Vagina (tissue), 2 donors: Measurements from ENCODE around the gene NCAN. TPM values are rescaled to one million over a fixed set of nuclear protein-coding genes. Genes with fewer than 3 reads are reported as not detected.
A peak's percentile ranks its signal among the peaks of the same experiment; 100 is the strongest.

Experiments
- DNase-seq, 2 donors: peaks; one replicate each; pipeline ENCODE4 v3.0.0-alpha.2; 2017; ENCODE audit errors: extremely low spot score in 2 of 2
- H3K27ac ChIP-seq: fragments of 200-600 bp; sonication (generic); one replicate; pipeline ENCODE4 v1.5.1; 2019
- H3K27me3 ChIP-seq: fragments of 200-600 bp; sonication (generic); one replicate; pipeline ENCODE4 v1.5.1; 2019
- H3K36me3 ChIP-seq, 2 donors: fragments of 200-600 bp; sonication (generic); one replicate each; pipeline ENCODE4 v1.5.1; 2017 to 2019
- H3K4me1 ChIP-seq: fragments of 200-600 bp; sonication (generic); one replicate; pipeline ENCODE4 v1.5.1; 2019
- H3K4me3 ChIP-seq, 2 donors: fragments of 200-600 bp; sonication (generic); 1 replicate in 1 of 2; 2 replicates in 1 of 2; pipeline ENCODE4 v1.5.1; 2016 to 2019
- H3K9me3 ChIP-seq: fragments of 200-600 bp; sonication (generic); one replicate; pipeline ENCODE4 v1.5.1; 2019
- POLR2A ChIP-seq, 2 donors: fragments of 450-650 bp; IDR thresholded peaks; one replicate each; pipeline ENCODE4 v1.6.1; 2017; ENCODE audit warnings: antibody characterized with exemption in 2 of 2, mild to moderate bottlenecking in 2 of 2, moderate library complexity in 2 of 2
- POLR2AphosphoS5 ChIP-seq, 2 donors: sonication (generic); formaldehyde crosslinking; IDR thresholded peaks; one replicate each; pipeline ENCODE4 v1.9.0; 2017; ENCODE audit warnings: antibody characterized with exemption in 2 of 2, mild to moderate bottlenecking in 2 of 2, low read depth in 1 of 2; ENCODE audit not compliant: insufficient read depth in 1 of 2
- intact Hi-C: fragments of 100-400 bp; cut with DNase I; formaldehyde crosslinking; loops from one replicate; pipeline ENCODE4 v1.15.1; 2023
- total RNA-seq: library from RNA; depleted of rRNA; stranded (reverse); fragments of >200 nt; gene quantifications from one replicate; pipeline ENCODE4 v1.2.3, GENCODE V29; 2016
- TF ChIP-seq, protein P1 (sequence below), 3 experiments: fragments of 450-650 bp in 2 of 3; fragments of 200-600 bp in 1 of 3; sonication (generic) in 1 of 3; IDR thresholded peaks; one replicate each; pipeline ENCODE4 v1.5.1; 2017 to 2019; ENCODE audit warnings: antibody characterized with exemption in 3 of 3, mild to moderate bottlenecking in 2 of 3, moderate library complexity in 2 of 3

NCAN gene
- total RNA-seq: not detected

DNA sequence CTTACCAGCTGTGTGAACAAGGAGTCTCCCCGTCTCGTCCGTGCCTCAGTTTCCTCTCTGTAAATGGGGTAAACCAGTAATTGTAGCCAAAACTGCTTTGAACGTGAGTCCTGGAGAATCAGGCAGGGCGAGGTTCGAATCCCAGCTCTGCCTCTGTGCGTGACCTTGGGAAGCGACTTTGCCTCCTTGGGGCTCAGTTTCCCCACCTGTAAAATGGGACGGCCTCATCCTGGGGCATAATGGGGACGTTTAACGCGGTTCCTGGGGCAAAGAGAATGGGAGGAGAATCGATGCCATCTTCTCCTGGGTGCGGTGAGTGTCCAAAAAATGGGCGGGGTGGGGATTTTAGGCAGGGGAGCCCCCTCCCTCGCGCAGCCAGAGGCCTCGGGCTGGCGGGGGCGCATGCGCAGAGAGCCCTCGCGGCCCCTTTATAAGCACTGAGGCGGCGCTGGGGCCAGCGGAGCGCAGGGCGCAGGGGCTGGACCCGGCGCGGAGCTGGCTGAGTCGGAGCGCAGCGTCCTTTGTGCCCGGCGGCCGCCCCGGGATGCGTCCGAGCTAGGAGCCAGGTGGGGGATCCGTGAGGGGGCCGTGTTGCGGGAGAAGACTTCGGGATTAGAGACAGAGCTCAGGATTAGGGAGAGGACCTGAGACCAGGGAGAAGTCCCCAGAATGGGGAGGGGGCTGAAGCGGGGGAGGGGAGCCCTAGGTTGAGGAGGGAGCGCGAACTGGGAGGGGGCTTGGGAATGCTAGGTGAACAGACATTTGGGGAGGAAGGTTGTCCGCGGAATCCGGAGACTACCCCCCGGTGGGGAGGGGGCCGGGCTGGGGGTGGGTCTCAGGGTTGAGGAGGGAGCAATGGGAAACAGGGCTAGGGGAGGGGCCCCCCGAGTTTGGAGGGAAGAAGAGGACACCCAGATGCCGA, at the start of gene NCAN:
NCAN (plus strand) TSS at position 460 of the 922 bp plus-strand sequence. CDS start 4,996 bp downstream, outside the sequence.
- intact Hi-C loops: no loop called here
- no peak within 1 kb of the TSS for H3K4me3 ChIP-seq
- TF ChIP-seq POLR2A (IDR thresholded peaks at IDR 0.05) (no peak), POLR2AphosphoS5 (IDR thresholded peaks at IDR 0.05; ENCODE audit: insufficient read depth in 1 of 2, low read depth in 1 of 2) (no peak)
- TF ChIP-seq, protein P1, sequence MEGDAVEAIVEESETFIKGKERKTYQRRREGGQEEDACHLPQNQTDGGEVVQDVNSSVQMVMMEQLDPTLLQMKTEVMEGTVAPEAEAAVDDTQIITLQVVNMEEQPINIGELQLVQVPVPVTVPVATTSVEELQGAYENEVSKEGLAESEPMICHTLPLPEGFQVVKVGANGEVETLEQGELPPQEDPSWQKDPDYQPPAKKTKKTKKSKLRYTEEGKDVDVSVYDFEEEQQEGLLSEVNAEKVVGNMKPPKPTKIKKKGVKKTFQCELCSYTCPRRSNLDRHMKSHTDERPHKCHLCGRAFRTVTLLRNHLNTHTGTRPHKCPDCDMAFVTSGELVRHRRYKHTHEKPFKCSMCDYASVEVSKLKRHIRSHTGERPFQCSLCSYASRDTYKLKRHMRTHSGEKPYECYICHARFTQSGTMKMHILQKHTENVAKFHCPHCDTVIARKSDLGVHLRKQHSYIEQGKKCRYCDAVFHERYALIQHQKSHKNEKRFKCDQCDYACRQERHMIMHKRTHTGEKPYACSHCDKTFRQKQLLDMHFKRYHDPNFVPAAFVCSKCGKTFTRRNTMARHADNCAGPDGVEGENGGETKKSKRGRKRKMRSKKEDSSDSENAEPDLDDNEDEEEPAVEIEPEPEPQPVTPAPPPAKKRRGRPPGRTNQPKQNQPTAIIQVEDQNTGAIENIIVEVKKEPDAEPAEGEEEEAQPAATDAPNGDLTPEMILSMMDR (IDR thresholded peaks at IDR 0.05): no peak
- peaks cover 7% of the 10 kb centered on the region for H3K27me3 ChIP-seq
- no peaks in the 10 kb centered on the region for H3K9me3 ChIP-seq
- H3K36me3 ChIP-seq: no peaks in the 10 kb centered on the region
- peak in 1 of 2 donors; percentile 52 for DNase-seq
- no peak within 1 kb of the TSS for H3K27ac ChIP-seq
- no peaks in the 10 kb centered on the region for H3K4me1 ChIP-seq

DNA sequence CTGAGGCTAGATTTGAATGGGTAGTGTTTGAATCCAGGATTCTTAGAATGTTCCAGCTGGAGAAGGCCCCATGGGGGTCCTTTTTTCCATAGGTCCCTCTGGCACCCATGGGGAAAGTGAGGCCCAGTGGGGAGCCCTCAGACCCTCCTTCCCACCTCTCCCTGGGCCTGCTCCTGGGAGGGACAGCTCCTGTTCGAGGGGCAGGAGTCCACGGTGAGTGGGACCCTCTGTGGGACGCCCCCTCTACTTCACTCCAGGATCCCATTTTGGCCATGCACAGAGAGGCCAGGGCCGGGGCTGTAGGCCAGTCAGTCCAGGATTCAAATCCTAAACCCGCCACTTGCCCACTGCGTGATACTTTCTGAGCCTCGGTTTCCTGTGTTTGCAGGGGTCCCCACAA, 49.3 kb upstream of the NCAN start:
- Histone ChIP-seq H3K36me3 (no peaks in the 10 kb centered on the region), H3K27me3 (no peaks in the 10 kb centered on the region), H3K9me3 (no peaks in the 10 kb centered on the region), H3K27ac (no peak overlapping the region), H3K4me3 (no peak overlapping the region), H3K4me1 (no peaks in the 10 kb centered on the region)
- DNase-seq: no peak
- intact Hi-C loops: no loop called here
- TF ChIP-seq POLR2AphosphoS5 (IDR thresholded peaks at IDR 0.05; ENCODE audit: insufficient read depth in 1 of 2, low read depth in 1 of 2) (no peak), POLR2A (IDR thresholded peaks at IDR 0.05) (no peak)
- TF ChIP-seq, protein P1 (IDR thresholded peaks at IDR 0.05): no peak

DNA sequence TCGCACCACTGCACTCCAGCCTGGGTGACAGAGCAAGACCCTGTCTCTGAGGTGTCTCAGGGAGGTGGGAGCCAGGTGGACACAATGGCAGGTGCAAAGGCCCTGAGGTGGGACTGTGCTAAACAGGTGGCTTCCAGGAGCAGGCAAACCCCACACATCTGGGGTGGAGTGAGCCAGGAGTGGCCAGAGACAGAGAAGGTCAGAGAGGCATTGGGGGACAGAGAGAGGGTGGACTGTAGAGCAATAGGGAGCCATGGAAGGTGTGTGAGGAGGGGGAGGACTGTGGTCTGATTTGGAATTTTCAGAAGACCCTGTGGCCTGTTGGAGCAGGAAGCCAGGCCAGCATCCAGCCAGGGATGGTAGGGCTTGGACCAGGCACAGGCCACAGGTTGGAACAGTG, 46.4 kb upstream of the NCAN start:
- Histone ChIP-seq H3K4me1 (peaks cover 9% of the 10 kb centered on the region), H3K4me3 (no peak overlapping the region), H3K36me3 (no peaks in the 10 kb centered on the region), H3K9me3 (no peaks in the 10 kb centered on the region), H3K27ac (no peak overlapping the region), H3K27me3 (no peaks in the 10 kb centered on the region)
- DNase-seq: no peak
- no peak for TF ChIP-seq POLR2A (IDR thresholded peaks at IDR 0.05)
- no peak for TF ChIP-seq POLR2AphosphoS5 (IDR thresholded peaks at IDR 0.05; ENCODE audit: insufficient read depth in 1 of 2, low read depth in 1 of 2)
- TF ChIP-seq, protein P1 (IDR thresholded peaks at IDR 0.05): no peak
- intact Hi-C loops: no loop called here

DNA sequence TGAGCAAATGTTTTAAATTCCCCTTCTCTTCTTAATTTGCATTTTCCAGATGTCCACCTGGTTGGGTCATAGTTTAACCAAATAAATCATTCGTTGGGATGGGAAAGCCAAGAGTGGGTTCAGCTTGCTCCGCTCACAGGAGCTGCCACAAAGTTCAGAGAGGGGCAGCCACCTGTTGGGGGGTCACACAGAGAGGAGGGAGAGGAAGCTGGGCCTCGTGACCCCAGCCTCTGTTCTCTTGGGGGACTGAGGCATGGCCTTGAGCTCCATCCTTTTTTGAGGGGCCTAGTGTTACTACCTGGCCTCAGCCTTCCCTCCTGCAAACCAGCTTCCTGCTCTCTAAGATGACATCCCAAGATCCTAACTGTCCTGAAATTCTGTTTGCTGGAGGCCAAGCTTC, 44.1 kb upstream of the NCAN start:
- DNase-seq: no peak
- H3K4me3 ChIP-seq: no peak overlapping the region
- H3K4me1 ChIP-seq: peaks cover 16% of the 10 kb centered on the region
- no peaks in the 10 kb centered on the region for H3K36me3 ChIP-seq
- no peaks in the 10 kb centered on the region for H3K9me3 ChIP-seq
- intact Hi-C loops: no loop called here
- no peak overlapping the region for H3K27ac ChIP-seq
- H3K27me3 ChIP-seq: no peaks in the 10 kb centered on the region
- no peak for TF ChIP-seq POLR2AphosphoS5 (IDR thresholded peaks at IDR 0.05; ENCODE audit: insufficient read depth in 1 of 2, low read depth in 1 of 2)
- TF ChIP-seq POLR2A (IDR thresholded peaks at IDR 0.05): no peak
- TF ChIP-seq, protein P1 (IDR thresholded peaks at IDR 0.05): no peak
